SK-N-SH (cell line): ENCODE results near the gene ANO6. TPM values are rescaled to one million over a fixed set of nuclear protein-coding genes. Genes with fewer than 3 reads are reported as not detected.
"Not testable (repeated sequence)": the region's sequence is repeated elsewhere in the genome, so short reads cannot be mapped to it uniquely, and the experiment has no call there.

Experiments
- CTCF ChIA-PET: fragments of 300-600, 350-600 bp; formaldehyde crosslinking; extraction: SDS; loops from one replicate; lab custom pipeline; 2021; lab: Yijun Ruan, JAX
- POLR2A ChIA-PET: fragments of 350-600 bp; sonication (Branson Sonifier 250); formaldehyde crosslinking; extraction: SDS; loops from one replicate; lab custom pipeline; 2020; ENCODE audit warnings: antibody characterized with exemption, inconsistent platforms; lab: Yijun Ruan, JAX
- DNase-seq: peaks from one replicate; pipeline ENCODE4 v3.0.0; 2012
- H2AFZ ChIP-seq: fragments of 200-600 bp; sonication (generic); 2 replicates; pipeline ENCODE4 v1.8.1; 2016; ENCODE audit warnings: antibody characterized with exemption, mild to moderate bottlenecking, low read depth
- H3F3A ChIP-seq: fragments of 200-600 bp; sonication (generic); replicated peaks from 2 replicates; pipeline ENCODE3; 2016; ENCODE audit warnings: antibody characterized with exemption, mild to moderate bottlenecking; ENCODE audit not compliant: insufficient read depth
- H3K27ac ChIP-seq, 2 experiments: fragments of 200-500 bp in 1 of 2; fragments of 200-600 bp in 1 of 2; sonication (Bioruptor generic) in 1 of 2; sonication (generic), shearing (Covaris generic) in 1 of 2; 2 replicates each; pipeline versions ENCODE4 v1.5.1 to v1.6.1; 2014 to 2016; ENCODE audit warnings: low read depth in 2 of 2, inconsistent platforms in 1 of 2, low read length in 1 of 2, mild to moderate bottlenecking in 1 of 2, mixed read lengths in 1 of 2
- H3K27me3 ChIP-seq: fragments of 200-600 bp; sonication (generic), shearing (Covaris generic); 2 replicates; pipeline ENCODE4 v1.6.1; 2016; ENCODE audit warnings: mixed run types; ENCODE audit not compliant: insufficient read depth
- H3K36me3 ChIP-seq, 2 experiments: fragments of 200-500 bp in 1 of 2; fragments of 200-600 bp in 1 of 2; sonication (Bioruptor generic) in 1 of 2; sonication (generic) in 1 of 2; replicated peaks in 1 of 2; 2 replicates each; pipeline versions ENCODE3 to v1.5.1; 2014 to 2016; ENCODE audit warnings: low read length in 1 of 2, mild to moderate bottlenecking in 1 of 2; ENCODE audit not compliant: insufficient read depth in 2 of 2, control insufficient read depth in 1 of 2
- H3K4me1 ChIP-seq, 2 experiments: fragments of 200-500 bp in 1 of 2; fragments of 200-600 bp in 1 of 2; sonication (Bioruptor generic) in 1 of 2; sonication (generic), shearing (Covaris generic) in 1 of 2; 2 replicates each; pipeline versions ENCODE4 v1.5.1 to v1.6.1; 2014 to 2016; ENCODE audit warnings: low read depth in 1 of 2, low read length in 1 of 2, mixed run types in 1 of 2; ENCODE audit not compliant: insufficient read depth in 2 of 2, control insufficient read depth in 1 of 2
- H3K4me2 ChIP-seq: fragments of 200-600 bp; sonication (generic), shearing (Covaris generic); 2 replicates; pipeline ENCODE4 v1.6.1; 2017; ENCODE audit warnings: mixed run types
- H3K4me3 ChIP-seq, 2 experiments: fragments of 200-500 bp in 1 of 2; fragments of 200-600 bp in 1 of 2; sonication (Bioruptor generic) in 1 of 2; sonication (generic), shearing (Covaris generic) in 1 of 2; 2 replicates each; pipeline versions ENCODE4 v1.5.1 to v1.8.1; 2014 to 2016; ENCODE audit warnings: low read depth in 2 of 2, inconsistent platforms in 1 of 2, low read length in 1 of 2, mild to moderate bottlenecking in 1 of 2, mixed read lengths in 1 of 2, moderate library complexity in 1 of 2
- H3K79me2 ChIP-seq: fragments of 200-600 bp; sonication (generic); 2 replicates; pipeline ENCODE4 v1.8.1; 2017; ENCODE audit warnings: mild to moderate bottlenecking; ENCODE audit not compliant: insufficient read depth
- H3K9ac ChIP-seq: fragments of 200-600 bp; sonication (generic); 2 replicates; pipeline ENCODE4 v1.6.1; 2017; ENCODE audit warnings: mixed run types
- H3K9me2 ChIP-seq: fragments of 200-600 bp; sonication (generic); 2 replicates; pipeline ENCODE4 v1.6.1; 2017; ENCODE audit warnings: mixed run types
- H3K9me3 ChIP-seq: fragments of 200-600 bp; sonication (generic); 2 replicates; pipeline ENCODE4 v1.6.1; 2017; ENCODE audit warnings: mixed run types, mild to moderate bottlenecking, moderate library complexity
- H4K20me1 ChIP-seq: fragments of 200-600 bp; sonication (generic); 2 replicates; pipeline ENCODE4 v1.6.1; 2017; ENCODE audit warnings: mild to moderate bottlenecking, mixed run types; ENCODE audit not compliant: insufficient read depth
- EP300 ChIP-seq, 2 experiments: IDR thresholded peaks; 2 replicates each; pipeline versions ENCODE4 v1.4.0 to v1.6.1; 2012; ENCODE audit warnings: borderline replicate concordance in 1 of 2, low read depth in 1 of 2, low read length in 1 of 2
- GABPA ChIP-seq: IDR thresholded peaks from 2 replicates; pipeline ENCODE4 v1.4.0; 2012; ENCODE audit warnings: low read depth, mild to moderate bottlenecking
- JUND ChIP-seq: IDR thresholded peaks from 2 replicates; pipeline ENCODE4 v1.4.0; 2012
- WGBS: methylation state at CpG from one replicate; pipeline ENCODE4 v1.1.6; 2017; ENCODE audit warnings: low lambda C conversion rate; 5-methylcytosine and 5-hydroxymethylcytosine counted together
- polyA plus RNA-seq, 3 experiments: library from polyadenylated mRNA; depleted of rRNA; stranded (reverse); fragments of >200 nt; gene quantifications; 2 replicates each; pipeline ENCODE4 v1.2.3, GENCODE V29; 2012
- TF ChIP-seq, protein P1 (sequence below): IDR thresholded peaks from 2 replicates; pipeline ENCODE4 v1.4.0; 2012; ENCODE audit warnings: low read depth
- TF ChIP-seq, protein P2 (sequence below): fragments of 150-350 bp; IDR thresholded peaks from 2 replicates; pipeline ENCODE4 v1.6.1; 2017; ENCODE audit warnings: antibody characterized with exemption, low read length, low read depth, borderline replicate concordance
- TF ChIP-seq, protein P3 (sequence below): IDR thresholded peaks from 2 replicates; pipeline ENCODE4 v1.4.0; 2012; ENCODE audit warnings: low read depth, borderline replicate concordance
- TF ChIP-seq, protein P4 (sequence below): IDR thresholded peaks from 2 replicates; pipeline ENCODE4 v1.6.1; 2012; ENCODE audit warnings: mild to moderate bottlenecking, low read depth, low read length, moderate library complexity

Gene ANO6
- polyA plus RNA-seq, 1 of the 3 experiments (the other 2 are of a cell fraction), result 20.1 TPM

DNA sequence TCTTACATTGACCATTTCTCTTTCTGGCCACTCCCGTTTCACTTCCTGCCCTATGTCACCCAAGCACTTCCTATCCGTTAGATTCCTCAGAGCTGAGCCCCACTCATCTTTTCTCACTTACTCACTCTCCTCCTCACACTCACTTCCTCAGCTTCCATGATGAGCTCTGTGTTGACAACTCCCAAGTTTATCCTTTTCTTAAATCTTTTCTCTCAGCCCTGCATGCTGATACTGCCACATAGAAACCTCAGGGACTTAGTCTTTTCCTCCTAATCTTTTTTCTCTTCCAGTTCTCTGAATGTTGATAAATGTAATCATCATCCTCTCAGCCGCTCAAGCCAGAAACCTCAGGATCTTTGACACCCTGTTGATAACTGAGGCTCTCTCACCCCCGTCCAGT lies 99.6 kb downstream of the ANO6 start:
- Histone ChIP-seq H4K20me1 (no peaks in the 10 kb centered on the region), H2AFZ (no peak overlapping the region), H3K9me2 (no peaks in the 10 kb centered on the region), H3K4me3 (no peak overlapping the region), H3K4me1 (peaks cover 0 to 22% of the 10 kb centered on the region in 2 experiments; a peak in 3 of 4 replicates), H3K36me3 (peaks cover 11 to 16% of the 10 kb centered on the region in 2 experiments), H3K9ac (no peak overlapping the region), H3K79me2 (peaks cover 43% of the 10 kb centered on the region), H3K9me3 (no peaks in the 10 kb centered on the region), H3K27ac (no peak overlapping the region), H3F3A (peaks cover 8% of the 10 kb centered on the region), H3K27me3 (no peaks in the 10 kb centered on the region), H3K4me2 (no peak overlapping the region)
- no peak for DNase-seq
- POLR2A ChIA-PET, result no interaction called here
- CTCF ChIA-PET, result interaction anchor here (1.0 to 1.2 kb wide), 2 partner anchors 43 to 73 kb away, joined by 3 to 4 read pairs; no protein-coding TSS in a partner anchor
- WGBS, result 97% methylated on average over 4 of the region's 4 CpGs
- TF ChIP-seq, protein P1, sequence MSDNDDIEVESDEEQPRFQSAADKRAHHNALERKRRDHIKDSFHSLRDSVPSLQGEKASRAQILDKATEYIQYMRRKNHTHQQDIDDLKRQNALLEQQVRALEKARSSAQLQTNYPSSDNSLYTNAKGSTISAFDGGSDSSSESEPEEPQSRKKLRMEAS, result no peak
- TF ChIP-seq, protein P2, sequence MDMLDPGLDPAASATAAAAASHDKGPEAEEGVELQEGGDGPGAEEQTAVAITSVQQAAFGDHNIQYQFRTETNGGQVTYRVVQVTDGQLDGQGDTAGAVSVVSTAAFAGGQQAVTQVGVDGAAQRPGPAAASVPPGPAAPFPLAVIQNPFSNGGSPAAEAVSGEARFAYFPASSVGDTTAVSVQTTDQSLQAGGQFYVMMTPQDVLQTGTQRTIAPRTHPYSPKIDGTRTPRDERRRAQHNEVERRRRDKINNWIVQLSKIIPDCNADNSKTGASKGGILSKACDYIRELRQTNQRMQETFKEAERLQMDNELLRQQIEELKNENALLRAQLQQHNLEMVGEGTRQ, result no peak
- TF ChIP-seq JUND (no peak), GABPA (no peak), EP300 (IDR thresholded peaks at IDR 0.05; ENCODE audit: borderline replicate concordance in 1 of 2, low read depth in 1 of 2, low read length in 1 of 2) (no peak)
- TF ChIP-seq, protein P3, sequence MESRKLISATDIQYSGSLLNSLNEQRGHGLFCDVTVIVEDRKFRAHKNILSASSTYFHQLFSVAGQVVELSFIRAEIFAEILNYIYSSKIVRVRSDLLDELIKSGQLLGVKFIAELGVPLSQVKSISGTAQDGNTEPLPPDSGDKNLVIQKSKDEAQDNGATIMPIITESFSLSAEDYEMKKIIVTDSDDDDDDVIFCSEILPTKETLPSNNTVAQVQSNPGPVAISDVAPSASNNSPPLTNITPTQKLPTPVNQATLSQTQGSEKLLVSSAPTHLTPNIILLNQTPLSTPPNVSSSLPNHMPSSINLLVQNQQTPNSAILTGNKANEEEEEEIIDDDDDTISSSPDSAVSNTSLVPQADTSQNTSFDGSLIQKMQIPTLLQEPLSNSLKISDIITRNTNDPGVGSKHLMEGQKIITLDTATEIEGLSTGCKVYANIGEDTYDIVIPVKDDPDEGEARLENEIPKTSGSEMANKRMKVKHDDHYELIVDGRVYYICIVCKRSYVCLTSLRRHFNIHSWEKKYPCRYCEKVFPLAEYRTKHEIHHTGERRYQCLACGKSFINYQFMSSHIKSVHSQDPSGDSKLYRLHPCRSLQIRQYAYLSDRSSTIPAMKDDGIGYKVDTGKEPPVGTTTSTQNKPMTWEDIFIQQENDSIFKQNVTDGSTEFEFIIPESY, result no peak
- TF ChIP-seq, protein P4, sequence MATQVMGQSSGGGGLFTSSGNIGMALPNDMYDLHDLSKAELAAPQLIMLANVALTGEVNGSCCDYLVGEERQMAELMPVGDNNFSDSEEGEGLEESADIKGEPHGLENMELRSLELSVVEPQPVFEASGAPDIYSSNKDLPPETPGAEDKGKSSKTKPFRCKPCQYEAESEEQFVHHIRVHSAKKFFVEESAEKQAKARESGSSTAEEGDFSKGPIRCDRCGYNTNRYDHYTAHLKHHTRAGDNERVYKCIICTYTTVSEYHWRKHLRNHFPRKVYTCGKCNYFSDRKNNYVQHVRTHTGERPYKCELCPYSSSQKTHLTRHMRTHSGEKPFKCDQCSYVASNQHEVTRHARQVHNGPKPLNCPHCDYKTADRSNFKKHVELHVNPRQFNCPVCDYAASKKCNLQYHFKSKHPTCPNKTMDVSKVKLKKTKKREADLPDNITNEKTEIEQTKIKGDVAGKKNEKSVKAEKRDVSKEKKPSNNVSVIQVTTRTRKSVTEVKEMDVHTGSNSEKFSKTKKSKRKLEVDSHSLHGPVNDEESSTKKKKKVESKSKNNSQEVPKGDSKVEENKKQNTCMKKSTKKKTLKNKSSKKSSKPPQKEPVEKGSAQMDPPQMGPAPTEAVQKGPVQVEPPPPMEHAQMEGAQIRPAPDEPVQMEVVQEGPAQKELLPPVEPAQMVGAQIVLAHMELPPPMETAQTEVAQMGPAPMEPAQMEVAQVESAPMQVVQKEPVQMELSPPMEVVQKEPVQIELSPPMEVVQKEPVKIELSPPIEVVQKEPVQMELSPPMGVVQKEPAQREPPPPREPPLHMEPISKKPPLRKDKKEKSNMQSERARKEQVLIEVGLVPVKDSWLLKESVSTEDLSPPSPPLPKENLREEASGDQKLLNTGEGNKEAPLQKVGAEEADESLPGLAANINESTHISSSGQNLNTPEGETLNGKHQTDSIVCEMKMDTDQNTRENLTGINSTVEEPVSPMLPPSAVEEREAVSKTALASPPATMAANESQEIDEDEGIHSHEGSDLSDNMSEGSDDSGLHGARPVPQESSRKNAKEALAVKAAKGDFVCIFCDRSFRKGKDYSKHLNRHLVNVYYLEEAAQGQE, result no peak

DNA sequence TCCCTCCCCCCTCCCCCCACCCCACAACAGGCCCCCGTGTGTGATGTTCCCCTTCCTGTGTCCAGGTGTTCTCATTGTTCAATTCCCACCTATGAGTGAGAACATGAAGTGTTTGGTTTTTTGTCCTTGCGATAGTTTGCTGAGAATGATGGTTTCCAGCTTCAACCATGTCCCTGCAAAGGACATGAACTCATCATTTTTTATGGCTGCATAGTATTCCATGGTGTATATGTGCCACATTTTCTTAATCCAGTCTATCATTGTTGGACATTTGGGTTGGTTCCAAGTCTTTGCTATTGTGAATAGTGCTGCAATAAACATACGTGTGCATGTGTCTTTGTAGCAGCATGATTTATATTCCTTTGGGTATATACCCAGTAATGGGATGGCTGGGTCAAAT lies 101.4 kb downstream of the ANO6 start:
- CTCF ChIA-PET, H3K4me2 ChIP-seq, H3K9me3 ChIP-seq, H3K9me2 ChIP-seq, POLR2A ChIA-PET, H3K27me3 ChIP-seq, H2AFZ ChIP-seq, H3F3A ChIP-seq, H4K20me1 ChIP-seq, H3K4me3 ChIP-seq, H3K9ac ChIP-seq, H3K27ac ChIP-seq, DNase-seq: not testable (repeated sequence)
- H3K4me1 ChIP-seq, result peaks cover 0 to 10% of the 10 kb centered on the region in 2 experiments; a peak in 2 of 4 replicates
- peaks cover 50% of the 10 kb centered on the region for H3K79me2 ChIP-seq
- 71% methylated on average over 2 of the region's 3 CpGs for WGBS
- H3K36me3 ChIP-seq, result peaks cover 11 to 16% of the 10 kb centered on the region in 2 experiments
